HG03571 (cell line): ENCODE data around the gene HOOK1.

ENCODE experiments used
- ATAC-seq: cut with Tn5 transposase; IDR thresholded peaks from one replicate; pipeline ENCODE4 v1.9.1; 2021; ENCODE audit not compliant: unreplicated experiment

The HOOK1 gene

DNA sequence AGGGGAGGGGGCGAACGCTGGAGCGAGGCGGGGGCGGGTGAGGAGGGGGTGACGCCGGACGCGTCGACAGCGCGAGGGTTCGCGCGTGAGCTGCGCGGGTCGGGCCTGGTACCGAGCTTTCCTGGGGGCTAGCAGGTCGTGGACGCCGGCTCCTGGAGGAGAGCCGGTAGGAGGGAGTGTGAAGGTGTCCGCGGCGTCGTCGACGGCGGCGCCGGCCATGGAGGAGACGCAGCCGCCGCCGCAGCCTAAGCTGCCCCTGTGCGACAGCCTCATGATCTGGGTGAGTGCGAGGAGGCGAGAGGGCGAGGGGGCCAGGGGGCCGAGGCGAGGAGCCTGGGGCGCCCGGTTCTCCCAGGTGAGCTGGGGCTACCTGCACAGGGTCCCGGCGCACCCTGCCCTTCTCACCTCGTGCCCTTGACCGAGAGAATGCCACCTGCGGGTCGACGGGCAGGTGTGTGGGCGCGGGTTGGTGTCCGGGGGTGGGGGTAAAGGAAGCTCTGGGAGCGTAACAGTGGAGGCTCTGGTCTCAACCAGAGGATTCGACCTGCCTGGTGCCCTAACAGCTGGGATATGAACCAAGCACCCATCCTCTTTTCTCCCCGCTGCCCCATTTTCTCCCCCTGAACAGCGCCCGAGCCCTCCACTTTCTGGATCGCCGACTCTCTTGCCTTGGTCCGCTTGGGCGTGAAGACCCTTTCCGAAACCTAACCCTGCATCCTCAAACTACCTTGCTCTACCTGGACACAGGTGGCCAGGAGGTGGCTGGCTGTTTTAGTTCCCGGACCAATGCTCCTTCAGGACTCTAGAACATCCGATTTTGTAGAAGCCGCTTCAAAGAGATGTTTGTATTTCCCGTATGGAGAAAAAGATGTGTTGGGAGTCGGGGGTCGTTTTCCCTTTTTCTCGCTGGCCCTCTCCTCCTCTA lies at the start of gene HOOK1:
TSS of gene HOOK1 (plus strand) at position 49 of the 925 bp plus-strand sequence. CDS start at position 218, 169 bp downstream.
- ATAC-seq = no peak

GRCh38 chr1:59765011-59765730 lies 49.6 kb upstream of the HOOK1 start:
- no peak for ATAC-seq

GRCh38 chr1:59766227-59766855 lies 48.4 kb upstream of the HOOK1 start:
- no peak for ATAC-seq

- ATAC-seq = no peak
Observed at GRCh38 chr1:59767119-59767518, 47.6 kb upstream of the HOOK1 start.

GRCh38 chr1:59768792-59769735 lies 45.7 kb upstream of the HOOK1 start:
- ATAC-seq = no peak

DNA sequence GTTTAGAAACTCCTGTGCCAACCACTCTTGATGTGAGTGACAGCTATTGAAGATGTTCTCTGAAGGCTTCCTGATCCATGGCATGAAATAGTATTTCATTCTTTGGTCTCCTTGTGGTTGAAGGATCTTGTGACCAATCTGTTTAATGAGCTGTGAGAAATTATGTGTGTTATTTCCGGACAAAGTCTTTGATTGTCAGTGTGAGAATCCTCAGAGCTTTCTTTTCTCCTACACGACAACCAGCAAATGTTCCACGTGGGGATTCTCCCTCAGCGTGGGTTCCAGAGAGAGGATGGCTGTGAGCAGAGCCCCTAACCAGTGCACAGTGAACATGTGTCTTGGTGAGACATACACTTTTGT lies 45.0 kb upstream of the HOOK1 start:
- no peak for ATAC-seq

DNA sequence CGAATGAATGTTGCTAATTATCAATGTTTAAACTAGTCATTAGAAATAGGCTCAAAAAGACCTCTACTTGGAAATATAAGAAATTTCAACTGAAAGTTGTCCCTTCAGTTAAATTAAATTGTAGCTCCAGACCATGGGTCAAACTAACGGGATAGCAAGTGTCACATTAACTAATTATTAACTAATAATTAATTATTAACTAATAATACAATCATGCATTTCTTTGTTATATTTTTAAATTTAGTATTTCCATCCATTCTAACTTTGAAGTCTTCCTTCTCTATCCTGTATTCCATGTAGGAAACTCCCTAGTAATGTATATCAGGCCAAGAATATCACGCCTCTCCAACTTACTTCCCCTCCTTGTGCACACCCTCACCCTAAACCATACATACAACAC lies 43.4 kb upstream of the HOOK1 start:
- ATAC-seq = no peak

GRCh38 chr1:59775480-59775879 lies 39.3 kb upstream of the HOOK1 start:
- no peak for ATAC-seq

DNA sequence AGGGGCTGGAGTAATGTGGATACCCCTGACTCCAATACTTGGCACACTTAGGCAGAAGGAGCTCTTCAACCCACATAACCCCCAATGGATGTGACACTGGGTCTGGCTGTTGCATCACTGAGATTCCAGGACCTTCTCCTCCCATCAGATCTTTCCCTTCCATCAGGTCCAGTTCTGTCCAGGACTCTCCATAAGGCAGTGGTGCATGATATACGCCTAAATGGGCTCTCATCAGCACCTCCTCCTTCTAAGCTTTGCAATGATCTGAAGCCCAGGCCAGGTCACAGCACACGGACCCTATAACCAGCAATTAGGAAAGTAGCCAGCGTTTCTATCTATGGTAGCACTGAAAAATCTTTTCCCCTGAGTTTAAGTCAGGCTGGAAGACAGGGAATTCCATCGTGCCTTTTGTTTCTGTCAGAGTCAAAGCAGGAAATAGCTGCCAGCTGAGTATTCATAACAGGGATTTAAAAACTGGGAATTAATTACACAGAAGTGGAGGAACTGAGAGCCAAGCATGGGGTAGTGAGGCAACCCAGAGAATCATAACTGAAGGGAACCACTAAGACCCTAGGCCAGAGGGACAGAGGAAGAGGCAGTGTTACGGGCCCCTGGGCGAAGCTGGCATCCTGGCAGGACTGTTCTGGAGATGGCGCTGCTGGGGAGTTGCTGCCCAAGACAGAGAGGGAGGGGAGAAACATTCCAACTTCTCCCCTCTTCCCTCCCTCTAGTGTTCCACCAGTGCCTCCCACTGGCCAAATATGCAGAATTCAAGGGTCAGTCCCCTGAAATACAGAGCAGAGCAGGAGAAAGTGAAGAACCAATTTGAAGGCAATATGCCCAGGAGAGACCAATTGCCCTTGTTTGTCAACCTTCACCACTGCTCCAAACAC lies 37.5 kb upstream of the HOOK1 start:
- no peak for ATAC-seq

DNA sequence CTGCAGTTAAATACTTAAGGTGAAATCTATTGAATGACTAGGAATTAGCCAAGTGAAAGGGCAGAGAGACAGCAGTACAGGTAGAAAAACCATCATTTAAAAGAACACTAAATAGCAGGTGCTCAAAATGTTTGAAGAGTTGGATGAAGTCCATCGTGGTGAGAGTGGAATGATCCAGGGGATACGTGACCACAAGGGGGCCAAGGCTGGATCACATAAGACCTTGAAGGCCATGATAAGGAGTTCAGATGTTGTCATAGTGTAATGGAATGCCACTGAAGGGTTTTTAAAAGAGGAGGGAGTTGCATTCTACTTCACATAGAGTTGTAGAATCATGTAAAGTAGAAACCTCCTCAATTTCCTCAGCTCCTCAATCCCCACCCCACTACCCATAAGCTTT lies 34.8 kb upstream of the HOOK1 start:
- no peak for ATAC-seq

- ATAC-seq = no peak
Observed at GRCh38 chr1:59788825-59789224, 25.9 kb upstream of the HOOK1 start.

- ATAC-seq = no peak
Observed at GRCh38 chr1:59798600-59798999, 16.1 kb upstream of the HOOK1 start.

DNA sequence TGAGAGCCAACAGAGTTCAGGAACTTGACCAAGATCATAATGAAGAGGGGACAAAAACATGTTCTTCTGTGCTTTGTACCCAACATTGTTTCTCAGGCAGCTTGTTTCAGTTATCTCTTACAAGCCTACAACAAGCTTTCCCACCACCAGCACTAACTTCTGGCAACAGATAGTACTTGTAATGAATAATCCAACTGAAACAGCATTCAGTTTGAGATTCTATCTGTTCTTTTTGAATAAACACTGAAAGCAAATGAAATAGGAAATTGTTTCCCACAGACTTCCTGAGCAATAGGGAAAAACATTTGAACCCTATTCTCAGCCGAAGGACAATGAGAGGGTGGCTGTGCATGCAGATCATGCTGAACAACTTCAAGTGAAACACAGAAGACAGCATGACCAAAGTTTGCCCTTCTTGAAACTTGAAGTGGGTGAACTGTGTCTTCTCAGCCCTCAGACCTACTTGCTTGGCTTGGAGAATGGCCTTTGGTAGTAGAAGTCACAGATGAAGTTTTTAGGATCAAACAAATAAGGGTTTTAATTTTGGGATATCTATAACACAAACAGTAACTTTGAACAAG lies 11.2 kb upstream of the HOOK1 start:
- no peak for ATAC-seq

DNA sequence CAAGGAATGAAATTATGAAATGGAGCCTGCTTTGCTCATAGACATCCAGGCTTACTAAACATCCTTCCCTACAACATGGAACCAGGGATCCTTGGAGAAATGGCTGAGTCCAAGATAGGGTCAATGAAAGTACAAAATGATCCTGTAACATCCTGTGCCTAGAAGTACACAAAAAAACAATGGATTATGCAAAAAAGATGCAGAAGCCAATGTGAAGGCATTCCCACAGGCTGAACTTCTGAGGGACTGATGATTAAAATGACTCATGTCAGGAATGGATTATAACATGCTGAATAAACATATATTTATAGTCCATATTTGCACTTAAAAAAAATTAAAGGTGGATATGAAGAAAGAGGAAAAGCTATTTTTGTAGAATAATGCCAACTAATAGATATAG lies 10.4 kb upstream of the HOOK1 start:
- no peak for ATAC-seq

- ATAC-seq = no peak
Observed at GRCh38 chr1:59805554-59805953, 9.2 kb upstream of the HOOK1 start.

DNA sequence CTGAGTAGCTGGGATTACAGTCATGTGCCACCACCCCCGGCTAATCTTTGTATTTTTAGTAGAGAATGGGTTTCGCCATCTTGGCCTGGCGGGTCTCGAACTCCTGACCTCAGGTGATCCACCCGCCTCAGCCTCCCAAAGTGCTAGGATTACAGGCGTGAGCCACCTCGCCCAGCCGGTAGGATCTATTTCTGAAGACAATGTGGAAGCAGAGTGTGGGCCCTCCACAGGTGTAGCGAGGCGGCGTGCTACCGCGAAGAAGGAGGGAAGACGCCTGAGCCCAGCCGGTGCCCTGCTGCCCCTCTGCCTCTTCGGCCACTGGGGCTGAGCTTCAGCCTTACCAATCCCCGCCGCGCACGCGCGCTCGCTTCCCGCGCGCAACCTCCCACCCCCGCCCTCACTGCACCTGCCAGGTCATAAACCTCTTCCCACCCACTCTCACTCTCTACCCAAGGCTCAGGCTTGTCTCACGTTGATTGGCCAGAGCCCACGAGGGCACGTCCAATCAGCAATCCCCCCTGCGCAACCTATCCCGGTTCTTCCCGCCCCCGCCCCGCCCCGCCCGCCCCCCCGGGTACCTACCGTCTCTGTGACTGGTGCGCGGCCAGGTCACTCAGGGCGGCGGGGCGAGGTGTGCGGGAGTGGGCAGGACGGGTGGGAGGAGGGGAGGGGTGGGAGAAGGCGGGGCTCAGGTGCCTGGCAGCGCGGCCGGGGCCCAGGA lies 409 bp upstream of the HOOK1 start:
- peak; percentile 94 for ATAC-seq

DNA sequence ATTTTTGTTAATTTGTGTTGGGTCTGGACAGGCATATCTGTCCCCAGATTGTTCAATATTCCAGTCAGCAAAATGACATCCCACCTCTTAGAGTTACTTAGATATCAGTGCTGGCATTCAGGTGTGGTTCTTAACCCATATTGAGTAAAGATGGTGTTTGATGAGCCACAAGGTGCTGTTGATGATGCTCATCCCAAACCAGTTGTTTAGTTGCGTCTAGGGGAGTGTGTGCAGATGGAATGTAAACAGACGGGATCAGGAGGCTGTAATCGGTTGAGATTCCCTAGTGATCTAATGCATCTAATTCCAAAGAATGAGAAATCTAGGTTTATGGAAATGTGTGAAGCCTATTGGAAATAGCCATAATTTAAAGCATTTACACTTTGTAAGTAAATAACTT lies 1.1 kb downstream of the HOOK1 start:
- ATAC-seq = no peak

DNA sequence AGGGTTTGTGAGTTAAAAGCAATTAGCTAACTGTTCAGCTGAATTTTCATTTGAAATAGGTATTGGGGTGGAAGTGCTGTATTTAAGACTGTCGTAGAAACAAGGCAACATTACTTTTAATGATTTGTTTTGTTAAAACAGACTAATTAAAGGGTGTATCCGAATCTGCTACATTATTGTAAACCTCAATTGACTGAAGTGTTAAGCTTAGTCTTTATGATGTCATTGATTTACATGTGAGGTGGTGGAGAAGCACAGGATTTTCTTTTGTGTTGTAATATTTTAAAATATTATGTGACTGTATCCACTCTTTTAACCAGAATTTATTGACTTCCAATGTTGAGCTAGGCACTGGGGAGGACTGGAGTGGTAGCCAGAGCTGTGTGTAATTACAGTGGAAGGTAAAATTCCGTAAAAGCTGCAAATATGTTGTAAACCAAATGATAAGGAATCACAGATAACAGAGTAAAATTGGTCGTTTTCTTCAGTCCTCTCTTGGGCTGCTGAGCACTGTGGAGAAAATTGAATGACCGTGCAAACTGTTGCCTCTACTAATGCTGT lies 1.6 kb downstream of the HOOK1 start:
- ATAC-seq = no peak
